ENCODE measurements around the gene LINGO3.

DNA sequence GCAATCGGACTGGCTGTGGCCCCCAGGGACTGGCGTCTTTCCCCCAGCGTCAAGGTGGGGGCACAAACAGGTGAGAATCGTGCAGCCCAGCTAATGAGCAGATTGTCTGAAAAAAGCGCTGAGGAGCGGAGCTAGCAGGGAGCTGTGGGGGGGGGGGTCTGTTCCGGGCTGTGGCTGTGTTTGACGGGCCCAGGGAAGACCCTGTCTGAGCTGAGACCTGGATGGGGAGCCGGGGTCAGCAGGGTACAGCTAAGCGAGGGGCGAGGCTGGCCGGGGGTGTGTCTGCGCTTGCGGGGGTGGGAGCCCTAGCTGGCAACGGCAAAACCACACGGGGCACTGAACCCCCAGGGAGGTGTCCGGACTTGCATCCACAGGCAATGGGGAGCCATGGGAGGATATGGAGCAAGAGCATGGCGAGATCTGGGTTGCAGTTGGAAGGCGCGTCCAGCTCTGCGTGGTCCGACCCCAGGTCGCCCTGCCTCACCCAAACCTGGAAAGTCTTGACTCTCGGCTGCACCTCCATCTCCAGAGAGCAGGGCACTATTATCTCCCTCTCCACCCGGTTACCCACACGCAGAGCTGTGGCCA, 4.6 kb downstream of the LINGO3 start:
- TF ChIP-seq TAF1 (IDR thresholded peaks at IDR 0.05; ENCODE audit: low read depth, low read length): no peak
- no peak for TF ChIP-seq POLR2AphosphoS5 (IDR thresholded peaks at IDR 0.05; ENCODE audit: low read depth, low read length)

Data from GM12891 (cell line).